ENCODE data around the gene NFIX. TPM values are rescaled to one million over a fixed set of nuclear protein-coding genes. Genes with fewer than 3 reads are reported as not detected.

NFIX gene
- total and polyA plus RNA-seq, 2 of the 13 experiments (the other 11 are each of a cell fraction or from before 2014, with no cell fraction given), result 3.4 to 5.4 TPM

- TF ChIP-seq TIGD3 (CRISPR knock-in tag; IDR thresholded peaks at IDR 0.05; ENCODE audit: borderline replicate concordance) (no peak), MLX (CRISPR knock-in tag; IDR thresholded peaks at IDR 0.05) (no peak), MBD4 (IDR thresholded peaks at IDR 0.05; ENCODE audit: borderline replicate concordance, low read length) (no peak), ZC3H4 (CRISPR knock-in tag; IDR thresholded peaks at IDR 0.05; ENCODE audit: borderline replicate concordance) (no peak), XRCC5 (optimal IDR thresholded peaks at IDR 0.05; ENCODE audit: low read length) (peak; percentile 57), MEIS1 (CRISPR knock-in tag; IDR thresholded peaks at IDR 0.05; ENCODE audit: borderline replicate concordance) (no peak), HOXA9 (CRISPR knock-in tag; IDR thresholded peaks at IDR 0.05; ENCODE audit: borderline replicate concordance) (no peak), ZNF589 (CRISPR knock-in tag; conservative IDR thresholded peaks at IDR 0.05) (no peak), ZGPAT (CRISPR knock-in tag; IDR thresholded peaks at IDR 0.05) (peak; percentile 85), ZNF878 (CRISPR knock-in tag; IDR thresholded peaks at IDR 0.05) (no peak), ZNF121 (CRISPR knock-in tag; IDR thresholded peaks at IDR 0.05) (peak; percentile 95), ZNF770 (CRISPR knock-in tag; IDR thresholded peaks at IDR 0.05) (peak; percentile 36; the same call in 1 of the 2 replicates), HCFC1 (IDR thresholded peaks at IDR 0.05; ENCODE audit: low read depth, low read length) (peak; percentile 45; the same call in 1 of the 2 replicates), ZNF530 (CRISPR knock-in tag; IDR thresholded peaks at IDR 0.05; ENCODE audit: low read depth) (no peak), SOX5 (CRISPR knock-in tag; IDR thresholded peaks at IDR 0.05; ENCODE audit: borderline replicate concordance) (no peak), ZNF784 (CRISPR knock-in tag; IDR thresholded peaks at IDR 0.05; ENCODE audit: borderline replicate concordance) (no peak), TBX3 (IDR thresholded peaks at IDR 0.05; ENCODE audit: borderline replicate concordance) (no peak)
- TF ChIP-seq, protein P1, sequence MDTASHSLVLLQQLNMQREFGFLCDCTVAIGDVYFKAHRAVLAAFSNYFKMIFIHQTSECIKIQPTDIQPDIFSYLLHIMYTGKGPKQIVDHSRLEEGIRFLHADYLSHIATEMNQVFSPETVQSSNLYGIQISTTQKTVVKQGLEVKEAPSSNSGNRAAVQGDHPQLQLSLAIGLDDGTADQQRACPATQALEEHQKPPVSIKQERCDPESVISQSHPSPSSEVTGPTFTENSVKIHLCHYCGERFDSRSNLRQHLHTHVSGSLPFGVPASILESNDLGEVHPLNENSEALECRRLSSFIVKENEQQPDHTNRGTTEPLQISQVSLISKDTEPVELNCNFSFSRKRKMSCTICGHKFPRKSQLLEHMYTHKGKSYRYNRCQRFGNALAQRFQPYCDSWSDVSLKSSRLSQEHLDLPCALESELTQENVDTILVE (CRISPR knock-in tag; IDR thresholded peaks at IDR 0.05), result peak; percentile 83; the same call in 1 of the 2 replicates
- TF ChIP-seq, protein P2, sequence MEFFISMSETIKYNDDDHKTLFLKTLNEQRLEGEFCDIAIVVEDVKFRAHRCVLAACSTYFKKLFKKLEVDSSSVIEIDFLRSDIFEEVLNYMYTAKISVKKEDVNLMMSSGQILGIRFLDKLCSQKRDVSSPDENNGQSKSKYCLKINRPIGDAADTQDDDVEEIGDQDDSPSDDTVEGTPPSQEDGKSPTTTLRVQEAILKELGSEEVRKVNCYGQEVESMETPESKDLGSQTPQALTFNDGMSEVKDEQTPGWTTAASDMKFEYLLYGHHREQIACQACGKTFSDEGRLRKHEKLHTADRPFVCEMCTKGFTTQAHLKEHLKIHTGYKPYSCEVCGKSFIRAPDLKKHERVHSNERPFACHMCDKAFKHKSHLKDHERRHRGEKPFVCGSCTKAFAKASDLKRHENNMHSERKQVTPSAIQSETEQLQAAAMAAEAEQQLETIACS (CRISPR knock-in tag; IDR thresholded peaks at IDR 0.05), result no peak
Measured at GRCh38 chr19:12956446-12957388, 38.6 kb upstream of the NFIX start, which contains the start of gene GADD45GIP1 (continued).
